Kidney epithelial cell (primary cell): Measurements from ENCODE around the gene OR7A5. TPM values are rescaled to one million over a fixed set of nuclear protein-coding genes. Genes with fewer than 3 reads are reported as not detected.
"Not testable (repeated sequence)": the region's sequence is repeated elsewhere in the genome, so short reads cannot be mapped to it uniquely, and the experiment has no call there.

Experiments used
- DNase-seq: peaks from one replicate; pipeline ENCODE4 v3.0.0-alpha.2; 2010; ENCODE audit warnings: low read depth
- H3K27me3 ChIP-seq: 2 replicates; pipeline ENCODE4 v1.6.0; 2011; ENCODE audit warnings: low read length; ENCODE audit not compliant: control insufficient read depth, insufficient read depth
- H3K36me3 ChIP-seq: 2 replicates; pipeline ENCODE4 v1.5.1; 2011; ENCODE audit warnings: low read length; ENCODE audit not compliant: control insufficient read depth, insufficient read depth
- H3K4me3 ChIP-seq: 2 replicates; pipeline ENCODE4 v1.5.1; 2011; ENCODE audit warnings: low read depth, mild to moderate bottlenecking, control low read depth, low read length
- total RNA-seq: library from RNA; depleted of rRNA; stranded (reverse); fragments of >200 nt; gene quantifications from 2 replicates; pipeline ENCODE4 v1.2.3, GENCODE V29; 2015
- TF ChIP-seq, protein P1 (sequence below): IDR thresholded peaks from 2 replicates; pipeline ENCODE4 v1.5.1; 2011; ENCODE audit warnings: mild to moderate bottlenecking, moderate library complexity, low read length, control low read depth, inconsistent platforms; ENCODE audit not compliant: insufficient read depth, poor library complexity, severe bottlenecking

OR7A5 gene
- total RNA-seq, 1 donor from 2014 or later, result not detected

GRCh38 chr19:14782626-14783409 lies 52.2 kb downstream of the OR7A5 start:
- Histone ChIP-seq H3K27me3 (no peaks in the 10 kb centered on the region), H3K4me3 (no peak overlapping the region), H3K36me3 (no peaks in the 10 kb centered on the region)
- TF ChIP-seq, protein P1, sequence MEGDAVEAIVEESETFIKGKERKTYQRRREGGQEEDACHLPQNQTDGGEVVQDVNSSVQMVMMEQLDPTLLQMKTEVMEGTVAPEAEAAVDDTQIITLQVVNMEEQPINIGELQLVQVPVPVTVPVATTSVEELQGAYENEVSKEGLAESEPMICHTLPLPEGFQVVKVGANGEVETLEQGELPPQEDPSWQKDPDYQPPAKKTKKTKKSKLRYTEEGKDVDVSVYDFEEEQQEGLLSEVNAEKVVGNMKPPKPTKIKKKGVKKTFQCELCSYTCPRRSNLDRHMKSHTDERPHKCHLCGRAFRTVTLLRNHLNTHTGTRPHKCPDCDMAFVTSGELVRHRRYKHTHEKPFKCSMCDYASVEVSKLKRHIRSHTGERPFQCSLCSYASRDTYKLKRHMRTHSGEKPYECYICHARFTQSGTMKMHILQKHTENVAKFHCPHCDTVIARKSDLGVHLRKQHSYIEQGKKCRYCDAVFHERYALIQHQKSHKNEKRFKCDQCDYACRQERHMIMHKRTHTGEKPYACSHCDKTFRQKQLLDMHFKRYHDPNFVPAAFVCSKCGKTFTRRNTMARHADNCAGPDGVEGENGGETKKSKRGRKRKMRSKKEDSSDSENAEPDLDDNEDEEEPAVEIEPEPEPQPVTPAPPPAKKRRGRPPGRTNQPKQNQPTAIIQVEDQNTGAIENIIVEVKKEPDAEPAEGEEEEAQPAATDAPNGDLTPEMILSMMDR, result no peak
- no peak for DNase-seq

DNA sequence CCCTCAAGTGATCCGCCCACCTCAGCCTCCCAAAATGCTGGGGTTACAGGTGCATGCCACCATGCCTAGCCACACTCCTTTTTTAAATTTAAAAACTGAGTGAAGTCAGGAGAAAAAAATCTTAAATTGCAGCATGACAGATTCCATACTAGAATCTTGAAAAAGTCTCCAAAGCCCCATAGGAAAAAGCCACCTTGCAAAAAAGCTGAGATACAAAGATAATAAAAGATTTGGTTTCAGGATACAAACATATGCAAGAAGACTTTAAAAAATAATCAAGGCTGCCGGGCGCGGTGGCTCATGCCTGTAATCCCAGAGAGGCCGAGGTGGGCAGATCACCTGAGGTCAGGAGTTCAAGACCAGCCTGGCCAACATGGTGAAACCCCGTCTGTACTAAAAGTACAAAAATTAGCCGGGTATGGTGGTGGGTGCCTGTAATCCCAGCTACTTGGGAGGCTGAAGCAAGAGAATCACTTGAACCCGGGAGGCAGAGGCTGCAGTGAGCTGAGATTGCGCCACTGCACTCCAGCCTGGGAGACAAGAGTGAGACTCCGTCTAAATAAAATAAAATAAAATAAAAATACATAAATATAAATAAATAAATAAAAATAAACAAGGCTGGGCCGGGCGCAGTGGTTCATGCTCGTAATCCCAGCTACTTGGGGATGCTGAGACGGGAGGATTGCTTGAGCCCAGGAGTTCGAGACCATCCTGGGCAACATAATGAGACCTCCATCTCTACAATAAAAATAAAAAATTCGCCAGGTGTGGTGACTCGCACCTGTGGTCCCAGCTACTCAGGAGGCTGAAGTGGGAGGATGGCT lies 53.1 kb downstream of the OR7A5 start:
- H3K27me3 ChIP-seq, H3K36me3 ChIP-seq, H3K4me3 ChIP-seq, DNase-seq: not testable (repeated sequence)

- not testable (repeated sequence) for H3K4me3 ChIP-seq, DNase-seq, H3K36me3 ChIP-seq
- H3K27me3 ChIP-seq, result peaks cover 13% of the 10 kb centered on the region
Observed at GRCh38 chr19:14780622-14781225, 54.3 kb downstream of the OR7A5 start.

DNA sequence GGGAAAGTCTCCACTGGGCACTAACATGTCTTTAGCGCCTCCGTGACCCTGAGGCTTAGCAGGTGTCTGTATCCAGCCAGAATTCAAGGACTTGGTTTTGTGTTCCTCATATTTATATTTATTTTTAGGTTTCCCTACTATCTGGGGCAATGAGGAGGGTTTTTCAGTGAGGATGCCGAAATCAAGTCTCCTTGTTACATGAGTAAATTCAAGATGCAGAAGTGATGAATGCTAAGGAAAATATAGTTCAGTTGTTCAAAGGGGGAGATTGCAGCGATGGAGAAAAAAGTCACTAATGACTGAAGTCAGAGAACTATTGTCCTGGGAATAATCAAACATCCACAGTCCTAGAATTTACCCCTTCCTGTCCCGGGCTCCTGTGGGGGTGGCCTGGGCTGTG lies 55.8 kb downstream of the OR7A5 start:
- TF ChIP-seq, protein P1, result no peak
- Histone ChIP-seq H3K27me3 (peaks cover 14% of the 10 kb centered on the region), H3K36me3 (no peaks in the 10 kb centered on the region), H3K4me3 (no peak overlapping the region)
- no peak for DNase-seq

DNA sequence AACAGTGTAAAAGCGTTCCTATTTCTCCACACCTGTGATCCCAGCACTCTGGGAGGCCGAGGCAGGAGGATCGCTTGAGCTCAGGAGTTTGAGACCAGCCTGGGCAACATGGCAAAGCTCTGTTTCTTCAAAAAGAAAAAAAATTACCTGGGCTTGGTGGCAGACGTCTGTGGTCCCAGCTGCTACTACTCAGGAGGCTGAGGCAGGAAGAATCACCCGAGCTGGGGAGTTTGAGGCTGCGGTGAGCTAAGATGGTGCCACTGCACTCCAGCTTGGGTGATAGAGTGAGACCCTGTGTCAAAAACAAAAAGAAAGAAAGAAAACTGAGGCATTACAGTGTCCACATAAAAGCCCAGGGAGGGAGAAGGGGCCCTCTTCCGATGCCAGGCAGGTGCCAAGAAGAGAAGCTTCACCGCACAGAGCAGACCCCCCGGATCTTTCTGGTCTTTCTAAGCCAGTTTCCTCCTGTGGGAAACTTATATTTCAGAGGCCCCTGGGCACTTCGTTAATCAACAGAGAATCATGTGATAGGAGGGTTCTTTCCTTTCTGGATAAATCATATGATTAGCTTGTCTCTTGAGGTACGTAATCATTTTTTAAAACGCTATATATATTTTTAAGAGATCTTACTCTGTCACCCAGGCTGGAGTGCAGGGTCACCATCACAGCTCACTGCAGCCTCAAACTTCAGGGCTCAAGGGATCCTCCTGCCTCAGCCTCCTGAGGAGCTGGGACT lies 56.7 kb downstream of the OR7A5 start, which contains the start of gene ADGRE2:
ADGRE2 (minus strand) TSS at position 451 of the 736 bp plus-strand sequence. CDS start 1,804 bp downstream, outside the sequence.
- H3K27me3 ChIP-seq, result peaks cover 14% of the 10 kb centered on the region
- H3K36me3 ChIP-seq, H3K4me3 ChIP-seq, DNase-seq: not testable (repeated sequence)

- DNase-seq, H3K36me3 ChIP-seq, H3K4me3 ChIP-seq: not testable (repeated sequence)
- H3K27me3 ChIP-seq, result peaks cover 14% of the 10 kb centered on the region
Observed at GRCh38 chr19:14777645-14778044, 57.3 kb downstream of the OR7A5 start.

Other genes with a start within 250 kb of the OR7A5 start
- not detected in 2 replicates for gene ADGRE3, start 160.3 kb downstream of the OR7A5 start, total RNA-seq
- 9.0 and 14.5 TPM in 2 replicates for gene ZNF333, start 145.1 kb downstream of the OR7A5 start, total RNA-seq
- gene ADGRE2, start 56.6 kb downstream of the OR7A5 start, total RNA-seq, result 0.21 and 0.27 TPM in 2 replicates
- gene OR7C1, start within 50 bp of the OR7A5 start, total RNA-seq, result not detected in 2 replicates
- gene OR7A10, start 13.7 kb upstream of the OR7A5 start, total RNA-seq, result not detected in 2 replicates
- not detected in 2 replicates for gene OR7A17, start 50.9 kb upstream of the OR7A5 start, total RNA-seq
- gene OR7C2, start 106.3 kb upstream of the OR7A5 start, total RNA-seq, result not detected in 2 replicates
- gene SLC1A6, start 144.7 kb upstream of the OR7A5 start, total RNA-seq, result not detected in 2 replicates
- gene CASP14, start 214.3 kb upstream of the OR7A5 start, total RNA-seq, result not detected in 2 replicates
- not detected in 2 replicates for gene OR1I1, start 247.0 kb upstream of the OR7A5 start, total RNA-seq